HG03460 (cell line): ENCODE measurements around the gene ITGA3.
"Not testable (repeated sequence)": the region's sequence is repeated elsewhere in the genome, so short reads cannot be mapped to it uniquely, and the experiment has no call there.

ENCODE experiments used
- ATAC-seq: cut with Tn5 transposase; IDR thresholded peaks from one replicate; pipeline ENCODE4 v1.9.1; 2021; ENCODE audit not compliant: unreplicated experiment

The ITGA3 gene

DNA sequence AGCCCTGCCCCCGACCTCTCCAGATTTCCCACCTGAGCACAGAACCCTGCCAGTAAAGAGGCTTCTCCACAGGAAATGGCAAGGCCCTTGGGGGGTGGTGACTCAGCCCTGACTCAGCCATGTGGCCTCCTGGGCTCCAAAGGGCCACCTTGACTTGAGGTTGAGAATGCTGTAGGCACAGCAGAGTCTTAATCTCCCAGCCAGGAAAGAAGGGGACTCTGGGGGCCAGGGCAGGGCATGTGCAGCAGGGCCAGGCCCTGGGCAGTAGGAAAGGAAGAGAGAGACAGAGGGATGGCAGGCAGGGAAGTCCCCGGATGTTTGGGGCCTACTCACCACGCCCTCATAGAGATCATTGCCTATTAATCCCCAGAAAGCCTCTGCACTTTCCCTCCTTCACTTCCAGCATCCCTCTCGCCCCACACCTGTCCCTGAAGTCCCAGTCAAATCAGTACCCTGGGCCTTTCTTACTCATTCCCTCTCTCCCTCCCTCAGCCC is 4.8 kb upstream of the ITGA3 start:
- ATAC-seq, result no peak

DNA sequence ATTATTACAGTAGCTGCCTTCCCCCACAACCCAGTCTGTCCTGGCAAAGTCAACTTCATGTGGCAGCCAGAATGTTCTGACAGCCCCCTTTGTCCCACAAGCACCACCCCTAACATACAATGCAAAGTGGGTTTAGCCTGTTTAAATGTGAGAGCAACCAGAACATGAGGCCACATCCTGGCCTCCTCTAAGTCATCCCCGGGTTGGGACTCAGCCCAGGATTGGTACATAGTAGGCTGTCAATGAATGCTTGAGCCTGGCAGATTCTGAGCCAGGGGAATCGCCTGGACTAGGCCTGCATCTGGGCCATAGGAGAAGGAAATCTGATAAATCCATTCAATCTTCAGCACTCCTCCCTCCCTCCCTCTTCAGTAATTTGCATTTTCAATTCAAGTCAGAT is 4.3 kb upstream of the ITGA3 start:
- no peak for ATAC-seq

DNA sequence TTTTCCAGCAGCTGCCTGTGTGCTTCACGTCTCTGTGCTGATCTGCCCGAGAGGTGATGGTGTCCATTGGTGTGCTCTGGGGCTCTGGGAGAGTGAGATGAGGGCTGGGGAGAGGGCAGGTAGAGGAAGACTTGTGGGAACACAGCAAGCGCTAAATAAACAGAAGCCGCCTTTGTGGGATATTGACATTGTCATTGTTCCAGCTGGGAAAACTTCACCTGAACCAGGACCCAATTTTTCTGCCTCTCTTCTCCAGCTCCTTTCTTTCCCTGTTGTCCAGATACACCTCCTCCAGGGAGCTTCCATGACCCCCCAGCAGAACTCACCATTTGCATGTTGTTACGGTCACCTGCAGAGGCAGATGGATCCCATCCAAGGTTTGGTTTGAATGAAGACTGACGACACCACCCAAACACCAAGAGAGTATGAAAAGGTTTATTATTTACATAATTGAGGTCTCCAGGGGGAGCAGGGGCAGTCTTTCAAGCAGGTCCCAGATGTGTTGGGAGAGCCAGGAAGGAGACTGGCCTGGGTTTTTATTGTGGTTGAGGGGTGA is 3.6 kb upstream of the ITGA3 start:
- ATAC-seq, result no peak

DNA sequence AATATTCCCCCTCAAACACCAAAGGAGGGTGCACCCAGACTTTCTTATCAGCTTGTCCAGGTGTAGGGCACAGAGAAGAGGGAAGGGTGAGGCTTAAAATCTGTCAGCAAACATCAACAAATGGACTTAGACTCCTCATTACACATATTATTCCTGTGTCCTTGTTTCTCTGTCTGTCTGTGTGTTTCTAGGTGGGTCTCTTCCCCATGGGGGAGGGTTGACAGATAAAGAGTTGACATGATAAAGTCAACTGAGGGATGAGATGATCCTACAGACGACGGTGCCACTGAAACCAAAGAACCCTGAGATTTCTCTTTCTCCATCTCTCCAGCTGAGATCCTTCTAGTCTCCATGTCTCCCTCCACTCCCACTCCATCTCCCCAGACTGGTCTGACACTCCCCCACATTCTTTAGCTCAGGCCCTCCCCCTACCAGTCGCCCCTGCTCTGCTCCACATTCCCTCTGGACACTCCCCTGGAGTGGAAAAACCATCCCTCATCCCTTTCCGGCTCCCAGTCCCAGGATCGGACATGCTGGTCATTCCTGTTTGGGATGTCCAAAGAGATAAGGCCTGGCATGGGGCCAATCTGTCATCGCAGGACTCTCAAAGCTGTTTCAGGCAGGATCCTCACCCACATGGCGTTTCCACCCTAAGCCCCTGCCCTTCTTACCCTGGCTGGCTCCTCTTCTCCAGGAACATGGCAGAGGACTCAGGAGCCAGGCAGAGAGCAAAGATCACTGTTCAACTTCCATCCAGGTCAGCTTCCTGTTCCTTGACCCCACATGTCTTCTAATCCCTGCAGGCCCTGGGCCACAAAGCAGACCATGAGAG is 2.9 kb upstream of the ITGA3 start:
- no peak for ATAC-seq

DNA sequence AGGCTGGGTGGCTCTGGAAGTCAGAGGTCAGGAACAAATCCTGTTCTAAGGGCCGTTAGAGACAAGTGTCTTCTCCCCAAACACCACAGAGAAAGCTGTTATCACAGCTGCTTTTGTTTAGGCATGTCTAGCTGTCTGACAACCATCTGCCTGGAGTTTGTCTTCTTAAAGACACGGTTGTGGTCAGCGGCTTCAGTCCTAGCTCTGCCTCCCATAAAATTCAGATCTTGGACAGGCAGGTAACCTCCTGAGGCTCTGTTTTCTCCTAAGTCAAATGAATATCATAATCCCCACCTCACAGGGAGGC is 2.3 kb upstream of the ITGA3 start:
- ATAC-seq, result no peak

DNA sequence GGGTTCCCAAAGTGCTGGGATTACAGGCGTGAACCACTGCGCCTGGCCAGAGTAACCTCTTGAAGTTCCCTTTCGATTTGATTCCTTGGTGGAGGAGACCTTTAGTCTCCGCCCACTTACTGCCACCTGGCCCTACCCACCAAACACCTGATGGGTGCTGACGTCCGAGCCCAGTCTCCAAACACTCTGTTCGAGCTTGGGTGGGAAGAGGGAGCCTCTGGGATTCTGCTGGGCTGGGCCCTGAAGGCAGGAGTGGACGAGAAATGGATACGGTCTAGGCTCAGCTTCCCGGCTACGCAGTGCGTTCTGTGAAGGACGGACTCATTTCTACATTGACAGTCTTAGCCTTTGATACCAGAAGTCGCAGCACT is 870 bp upstream of the ITGA3 start:
- no peak for ATAC-seq

DNA sequence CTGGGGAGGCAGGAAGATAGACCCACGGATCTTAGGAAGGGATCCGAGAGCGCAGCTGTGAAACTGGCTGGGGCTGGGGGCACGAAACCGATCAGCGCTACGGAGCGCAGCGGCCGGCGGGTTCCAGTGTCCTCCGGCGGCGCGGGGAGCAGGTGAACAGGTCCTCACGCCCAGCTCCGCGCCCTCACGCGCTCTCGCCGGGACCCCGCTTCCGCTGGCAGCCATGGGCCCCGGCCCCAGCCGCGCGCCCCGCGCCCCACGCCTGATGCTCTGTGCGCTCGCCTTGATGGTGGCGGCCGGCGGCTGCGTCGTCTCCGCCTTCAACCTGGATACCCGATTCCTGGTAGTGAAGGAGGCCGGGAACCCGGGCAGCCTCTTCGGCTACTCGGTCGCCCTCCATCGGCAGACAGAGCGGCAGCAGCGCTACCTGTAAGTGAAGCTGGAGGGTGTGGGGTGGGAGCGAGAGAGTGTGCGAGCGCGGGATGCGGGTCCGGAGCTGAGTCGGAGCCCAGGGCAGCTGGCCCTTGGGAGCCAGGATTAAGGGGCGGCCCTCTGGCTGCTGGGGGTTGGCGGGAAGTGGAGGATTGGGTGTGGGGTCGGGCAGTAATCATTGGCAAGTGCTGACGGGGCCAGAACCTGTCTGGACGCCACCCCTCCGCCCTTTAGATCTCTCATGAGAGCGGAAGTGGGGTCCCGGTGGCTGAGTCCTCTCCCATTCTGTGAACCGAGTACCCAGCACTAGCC is 479 bp downstream of the ITGA3 start:
- ATAC-seq, result peak; percentile 39

DNA sequence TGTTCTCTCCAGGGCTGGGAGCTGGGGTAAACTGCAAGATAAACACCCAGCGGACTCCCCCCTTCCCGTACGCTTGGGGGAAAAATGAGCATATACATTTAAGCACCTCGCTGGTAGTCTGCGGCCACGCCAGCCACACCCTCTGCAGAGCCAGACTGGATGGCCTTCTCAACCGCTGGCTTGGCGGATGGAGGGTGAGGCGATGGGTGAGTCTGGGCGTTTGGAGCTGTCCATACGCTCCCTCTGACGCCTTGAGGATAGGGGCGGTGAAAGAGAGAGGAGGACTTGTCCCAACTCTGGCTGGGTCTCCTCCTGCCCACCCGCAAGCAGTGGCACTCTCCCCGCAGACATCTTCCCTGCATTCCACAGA is 1.0 kb downstream of the ITGA3 start:
- no peak for ATAC-seq

DNA sequence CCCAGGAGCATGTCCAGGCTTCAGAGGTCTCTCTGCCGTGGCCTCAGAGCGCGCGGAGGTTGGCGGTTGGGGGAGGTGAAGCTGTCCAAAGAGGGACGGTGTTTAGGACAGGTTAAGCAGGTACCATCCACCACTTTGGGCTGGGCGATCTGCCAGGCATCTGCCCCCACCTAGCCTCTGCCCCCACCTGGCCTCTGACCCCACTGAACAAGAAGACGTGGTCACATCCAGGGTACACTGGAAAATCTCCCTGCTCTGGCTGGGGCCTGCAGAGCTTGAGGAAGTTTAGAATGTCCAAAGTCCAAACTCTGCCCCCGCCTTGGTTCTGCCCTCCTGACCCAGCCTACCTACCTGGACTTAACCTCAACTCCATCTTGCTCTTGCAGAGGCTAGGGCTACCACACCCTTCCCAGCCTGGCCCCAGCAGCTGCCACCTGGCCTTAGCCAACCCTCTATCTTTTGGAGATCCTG is 1.6 kb downstream of the ITGA3 start:
- no peak for ATAC-seq

DNA sequence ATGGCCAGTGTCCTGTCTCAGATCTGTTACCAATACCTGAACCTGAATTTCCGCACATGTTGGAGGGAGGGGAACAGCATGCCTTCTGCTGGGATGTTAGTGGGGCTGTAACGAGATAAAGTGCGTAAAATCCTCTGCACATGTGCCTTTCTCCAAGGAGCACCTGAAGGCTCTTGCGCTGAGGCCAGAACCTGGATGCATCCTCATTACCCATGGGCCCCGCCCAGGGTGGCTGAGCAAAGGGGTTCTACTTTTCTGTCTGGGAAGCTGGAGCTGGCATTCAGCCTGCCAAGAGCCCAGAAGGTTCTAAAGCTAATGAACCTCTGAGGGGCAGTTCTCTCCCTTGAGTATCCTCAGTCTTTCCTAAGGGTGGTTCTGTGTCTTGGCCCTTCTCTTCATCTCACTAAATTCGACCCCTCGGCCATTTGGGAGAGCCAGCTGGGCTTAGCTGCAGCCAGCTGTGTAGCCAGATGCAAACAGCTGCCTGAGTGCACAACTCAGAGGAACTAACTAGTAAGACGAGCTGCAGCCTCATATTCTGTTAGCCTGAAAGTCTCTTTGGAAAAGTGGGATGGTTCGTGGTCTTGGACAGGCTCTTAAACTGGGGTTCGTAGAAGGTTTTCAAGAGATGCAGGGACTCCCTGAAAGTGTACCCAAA is 2.5 kb downstream of the ITGA3 start:
- ATAC-seq, result no peak

DNA sequence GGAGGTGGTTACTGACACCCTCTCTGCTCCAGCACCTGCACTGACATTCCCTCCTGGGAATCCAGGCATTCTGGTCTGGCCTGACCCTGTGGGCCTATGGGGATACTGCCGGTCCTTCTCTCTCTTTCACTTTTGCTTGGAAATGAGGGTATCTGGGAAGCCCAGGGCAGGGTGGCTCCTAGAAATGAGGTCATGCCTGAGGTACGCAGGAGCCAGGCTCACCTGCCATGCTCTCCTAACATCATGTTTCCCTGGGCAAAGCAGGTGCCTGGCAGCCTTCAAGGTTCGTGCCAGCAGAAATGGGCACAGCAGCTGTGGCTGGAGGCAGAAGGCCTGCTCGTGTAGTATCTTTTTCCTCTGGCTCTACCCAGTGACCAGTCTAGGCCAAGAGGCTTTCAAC is 3.3 kb downstream of the ITGA3 start:
- ATAC-seq, result no peak

DNA sequence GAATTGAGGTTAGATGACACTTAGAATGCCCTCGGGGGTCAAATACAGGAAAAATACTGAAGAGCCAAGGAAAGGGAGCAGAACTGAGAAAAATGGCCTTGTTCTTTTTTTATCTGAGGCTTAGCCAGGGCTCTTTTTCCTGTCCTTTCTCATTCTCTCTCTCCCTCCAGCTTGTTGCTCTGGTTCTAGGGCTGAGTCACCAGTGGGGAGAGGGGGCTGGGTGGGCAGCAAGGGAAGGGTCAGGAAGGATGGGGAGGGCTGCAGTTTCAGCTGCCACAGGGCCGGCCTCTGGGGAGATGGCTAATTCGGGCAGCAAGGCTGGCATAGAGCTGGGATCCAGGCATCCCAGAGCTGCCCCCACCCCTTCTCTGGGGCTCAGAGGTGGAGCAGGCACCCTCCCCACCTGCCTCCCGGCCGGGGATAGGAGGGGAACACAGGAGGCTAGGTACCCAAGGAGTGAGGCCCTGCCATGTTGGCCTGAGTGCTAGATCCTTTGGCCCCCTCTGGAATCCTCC is 3.9 kb downstream of the ITGA3 start:
- no peak for ATAC-seq

DNA sequence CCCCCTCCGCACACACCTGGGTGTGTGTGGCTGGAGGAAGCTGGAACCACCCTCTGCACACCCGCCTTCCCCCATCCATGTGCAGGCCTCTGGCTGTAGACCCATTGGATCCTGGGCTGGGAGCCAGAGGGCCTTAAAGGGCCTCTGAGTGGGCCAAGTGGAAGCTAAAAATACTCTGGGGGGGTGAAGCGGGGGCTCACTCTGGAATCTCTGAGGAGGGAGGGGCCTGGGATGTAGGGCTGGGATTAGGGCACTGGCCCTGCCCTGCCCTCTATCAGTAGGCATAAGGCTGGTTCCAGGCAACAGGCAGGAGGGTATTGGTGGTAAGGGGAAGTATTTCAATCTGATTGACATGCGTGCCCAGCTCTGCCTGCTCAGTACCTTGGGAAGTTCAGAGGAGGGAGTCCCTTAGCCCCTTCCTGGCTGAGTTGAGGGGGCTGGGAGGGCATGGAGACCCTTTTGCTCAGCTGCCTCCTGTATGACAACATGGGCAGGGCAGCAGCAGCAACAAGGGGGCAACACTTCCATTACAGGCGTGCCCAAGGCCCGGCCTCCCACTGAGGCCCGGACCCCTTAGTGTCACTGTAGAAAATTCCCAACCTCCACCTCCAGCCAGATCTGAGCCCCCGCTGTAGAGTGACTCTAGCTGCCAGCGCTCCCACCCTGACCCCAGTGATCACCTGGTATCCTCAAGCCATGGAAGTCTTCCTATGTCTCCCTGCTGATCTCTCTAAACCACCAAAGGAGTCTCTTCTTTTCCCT is 5.2 kb downstream of the ITGA3 start:
- ATAC-seq, result no peak

DNA sequence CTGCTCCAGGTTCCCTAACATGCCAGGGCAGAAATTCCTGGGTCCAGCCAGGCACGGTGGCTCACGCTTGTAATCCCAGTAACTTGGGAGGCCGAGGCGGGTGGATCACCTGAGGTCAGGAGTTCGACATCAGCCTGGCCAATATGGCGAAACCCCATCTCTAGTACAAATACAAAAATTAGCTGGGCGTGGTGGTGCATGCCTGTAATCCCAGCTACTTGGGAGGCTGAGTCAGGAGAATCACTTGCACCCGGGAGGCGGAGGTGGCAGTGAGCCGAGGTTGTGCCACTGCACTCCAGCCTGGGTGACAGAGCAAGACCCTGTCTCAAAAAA is 5.8 kb downstream of the ITGA3 start:
- ATAC-seq, result not testable (repeated sequence)

DNA sequence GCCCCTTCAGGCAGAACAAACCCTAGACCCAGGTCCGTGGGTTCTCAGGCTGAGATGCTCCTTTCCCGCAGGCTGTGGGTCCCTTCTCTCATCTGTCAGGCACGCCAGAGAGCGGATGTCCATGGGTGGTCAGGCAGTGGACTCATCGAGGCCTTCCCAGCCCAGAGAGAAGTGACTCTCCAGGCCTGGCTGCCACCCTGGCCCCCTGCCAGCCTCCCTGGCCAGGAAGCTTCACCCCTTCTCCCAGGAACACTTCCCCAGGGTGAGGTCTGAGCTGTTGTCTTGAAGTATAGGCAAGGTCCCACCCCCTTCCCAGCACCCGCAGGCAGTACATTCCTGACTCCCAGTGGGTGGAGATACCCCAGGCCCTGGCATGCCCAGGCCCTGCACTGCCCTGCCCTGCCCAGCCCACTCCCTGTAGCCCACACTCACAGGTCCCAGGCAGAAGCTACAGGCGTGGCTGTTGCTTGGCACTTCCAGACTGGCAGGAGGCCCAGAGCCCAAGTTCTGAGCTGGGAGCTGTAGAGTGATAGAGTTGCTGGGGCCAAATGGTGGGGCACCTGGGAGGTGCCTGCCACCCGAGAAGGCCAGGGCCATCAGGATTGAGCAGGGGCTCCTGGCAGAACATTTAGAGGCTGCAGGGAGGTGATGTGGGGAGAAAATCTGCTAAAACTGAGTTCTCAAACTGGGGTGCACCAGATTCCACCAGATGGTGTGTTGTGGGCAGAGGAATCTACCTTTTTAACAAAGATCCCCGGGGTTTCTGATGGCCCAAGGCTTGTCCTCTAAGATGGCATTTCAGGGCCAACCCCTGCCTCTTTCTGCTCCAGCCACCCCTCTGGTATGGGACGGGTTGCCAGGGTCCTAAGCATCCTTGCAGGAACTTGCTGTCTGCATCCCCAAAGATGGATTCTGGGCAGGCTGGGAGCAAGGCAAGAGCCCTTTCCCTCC is 6.7 kb downstream of the ITGA3 start:
- no peak for ATAC-seq

DNA sequence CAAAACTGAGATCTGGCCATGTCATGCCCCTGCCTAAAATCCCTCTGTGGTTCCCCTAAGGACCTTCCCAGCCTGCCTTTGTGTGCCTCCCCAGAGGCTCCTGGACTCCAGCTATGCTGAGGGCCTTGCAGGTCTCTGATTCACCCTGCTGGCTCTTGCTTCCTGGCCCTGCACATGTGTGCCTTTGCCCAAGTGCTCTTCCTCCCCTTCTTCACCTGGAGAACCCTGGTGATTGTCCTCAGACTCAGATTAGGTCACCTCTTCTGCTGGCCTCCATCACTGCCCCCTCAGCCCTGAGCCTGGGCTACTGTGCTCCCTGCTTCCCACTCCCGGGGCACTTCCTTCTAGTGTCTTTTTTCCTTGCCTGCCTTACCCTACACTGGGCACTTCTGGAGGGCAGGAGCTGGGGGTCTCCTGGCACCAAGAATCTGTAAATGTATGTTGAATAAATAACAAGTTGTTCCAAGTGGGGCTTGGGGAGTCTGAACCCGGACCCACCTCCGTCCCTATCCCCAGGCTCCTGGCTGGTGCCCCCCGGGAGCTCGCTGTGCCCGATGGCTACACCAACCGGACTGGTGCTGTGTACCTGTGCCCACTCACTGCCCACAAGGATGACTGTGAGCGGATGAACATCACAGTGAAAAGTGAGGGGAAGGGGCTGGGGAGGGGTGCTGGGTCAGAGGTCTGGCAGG is 7.8 kb downstream of the ITGA3 start:
- ATAC-seq, result no peak

DNA sequence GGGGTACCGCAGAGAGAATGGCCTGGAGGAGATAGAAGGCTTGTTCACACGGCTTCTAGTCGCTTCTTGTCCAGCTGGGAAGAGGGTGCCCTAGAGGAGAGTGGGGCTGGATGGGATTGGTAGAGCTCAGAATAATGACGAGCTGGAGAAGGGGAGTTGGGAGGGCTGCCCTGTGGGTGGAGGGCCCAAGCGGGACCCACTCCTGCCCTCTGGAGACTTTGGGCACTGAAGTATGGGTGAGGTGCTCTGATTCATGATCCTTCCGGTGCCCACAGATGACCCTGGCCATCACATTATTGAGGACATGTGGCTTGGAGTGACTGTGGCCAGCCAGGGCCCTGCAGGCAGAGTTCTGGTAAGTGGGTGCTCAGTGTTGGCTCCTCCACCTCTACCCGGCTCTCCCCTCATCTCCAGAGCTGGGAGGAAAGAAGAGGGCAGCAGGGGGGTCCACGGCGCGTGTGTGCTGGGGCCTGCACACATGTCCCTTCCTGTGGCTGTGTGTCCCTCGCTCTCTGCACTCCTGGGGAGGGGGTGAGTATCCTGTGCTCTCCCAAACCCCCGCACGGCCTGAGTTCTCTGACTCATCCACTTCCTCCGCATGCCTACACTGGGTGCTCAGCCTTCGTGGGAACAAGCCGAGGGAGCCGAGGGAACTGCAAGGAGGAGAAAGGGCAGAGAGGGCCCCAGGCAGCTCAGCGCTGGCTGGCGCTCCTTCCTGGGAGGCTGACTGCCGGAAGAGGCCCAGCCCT is 8.5 kb downstream of the ITGA3 start:
- ATAC-seq, result no peak

DNA sequence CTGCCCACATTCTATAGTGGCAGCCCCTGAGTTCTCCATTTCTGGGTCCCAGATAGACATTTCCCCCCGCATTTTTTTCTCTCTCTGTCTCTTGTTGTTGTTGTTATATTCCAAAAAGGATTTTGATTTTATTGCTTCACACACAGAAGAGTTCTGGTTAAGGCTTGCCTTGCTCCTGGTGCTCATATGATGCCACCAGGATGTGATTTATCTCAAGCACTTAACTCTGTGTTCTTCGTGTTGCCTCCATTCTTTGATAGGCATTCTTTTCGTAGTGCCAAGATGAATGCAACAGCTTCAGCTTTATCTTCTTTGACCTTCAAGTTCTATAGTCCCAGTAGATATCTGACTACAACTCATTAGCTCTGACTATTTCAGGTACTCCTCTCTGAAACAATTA is 9.1 kb downstream of the ITGA3 start:
- ATAC-seq, result no peak
